Stimulated activated CD8-positive, alpha-beta memory T cell treated with anti-CD3 and anti-CD28 coated beads, Interleukin-7, amount 100 ng/mL, for 1 hour (primary cell): ENCODE results near the gene TUBG1.
"Not testable (repeated sequence)": the region's sequence is repeated elsewhere in the genome, so short reads cannot be mapped to it uniquely, and the experiment has no call there.

Experiments used
- DNase-seq, 2 donors: peaks; one replicate each; pipeline ENCODE4 v3.0.0-alpha.2; 2020; ENCODE audit warnings: low read depth in 2 of 2

Gene TUBG1

GRCh38 chr17:42578282-42578869 lies 31.1 kb upstream of the TUBG1 start:
- DNase-seq, result peak in 1 of 2 donors; percentile 53

DNA sequence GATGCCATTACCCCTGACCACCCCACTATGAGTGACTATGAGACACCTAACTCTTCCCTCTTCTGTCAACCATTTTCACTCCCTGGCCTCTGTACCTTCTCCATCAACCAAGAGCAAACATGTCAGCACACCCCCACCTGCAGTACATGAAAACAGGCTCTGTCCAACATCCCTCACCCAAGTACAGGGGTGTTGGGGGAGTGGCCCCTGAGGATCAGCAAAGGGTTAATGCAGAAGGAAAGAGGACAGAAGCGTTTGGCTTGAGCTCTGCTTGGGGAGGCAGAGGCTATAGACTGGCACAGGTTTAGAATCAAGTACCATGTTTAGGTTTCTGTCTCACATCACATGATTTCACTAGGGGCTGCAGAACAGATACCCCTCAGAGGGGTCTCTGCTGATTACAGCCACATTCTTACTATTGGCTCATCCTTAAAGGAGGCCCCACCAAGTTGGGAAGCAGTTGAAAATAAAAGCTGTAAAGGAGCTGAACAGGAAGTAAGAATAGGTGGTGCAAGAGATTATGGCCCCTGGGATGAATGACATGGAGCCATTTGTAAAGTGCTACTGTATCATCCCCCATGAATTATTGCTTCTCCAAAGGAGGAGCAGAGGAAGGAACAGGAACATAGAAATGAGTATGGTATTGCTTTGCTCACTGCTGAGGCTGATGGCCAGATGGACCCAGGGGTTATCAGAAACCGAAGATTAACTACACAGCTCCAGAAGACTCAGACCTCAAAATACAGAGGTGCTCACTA lies 29.5 kb upstream of the TUBG1 start:
- DNase-seq, result no peak

DNA sequence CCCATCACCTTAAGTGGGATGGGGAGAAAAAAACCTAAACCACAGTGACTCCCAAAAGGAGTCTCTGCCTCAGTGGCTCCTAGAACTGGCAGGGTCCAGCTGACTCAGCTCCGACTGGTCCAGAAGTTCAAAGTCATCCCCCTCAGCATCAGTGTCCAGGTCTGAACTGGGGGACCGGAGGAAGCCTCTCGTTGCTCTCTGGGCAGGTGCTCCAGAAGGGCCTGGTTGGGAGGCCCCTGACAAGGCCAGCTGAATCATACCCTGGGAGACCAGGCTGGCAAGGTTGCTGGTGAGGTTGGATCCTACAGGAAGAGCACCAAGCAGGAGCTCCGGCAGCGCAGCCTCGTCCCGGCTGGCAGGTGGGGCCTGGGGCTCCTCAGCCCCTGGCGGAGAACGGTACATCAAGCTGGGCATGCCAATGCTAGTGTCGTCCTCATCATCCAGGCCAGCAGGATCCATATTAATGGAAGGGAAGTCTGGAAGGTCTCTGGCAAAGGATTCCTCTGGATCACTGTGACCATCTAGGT lies 27.7 kb upstream of the TUBG1 start:
- no peak for DNase-seq

GRCh38 chr17:42584880-42585279 lies 24.6 kb upstream of the TUBG1 start:
- DNase-seq, result no peak

DNA sequence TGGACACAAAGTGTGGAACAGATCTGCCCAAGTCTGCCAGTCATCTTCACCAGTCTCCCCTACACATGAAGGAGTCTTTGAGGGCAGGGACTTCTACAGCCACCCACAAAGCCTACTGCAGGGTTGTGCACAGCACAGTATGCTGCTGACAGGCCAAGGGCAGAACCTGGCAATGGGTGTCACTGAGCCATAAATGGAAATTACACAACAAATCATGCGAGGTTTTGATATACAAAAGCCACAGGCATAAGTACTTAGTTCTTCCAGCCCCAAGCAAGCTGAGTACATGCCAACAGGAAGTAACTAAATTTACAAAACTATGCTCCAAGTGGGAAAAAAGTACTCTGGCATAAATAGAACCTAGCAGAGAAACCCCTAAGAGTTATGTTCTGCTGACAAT lies 24.1 kb upstream of the TUBG1 start:
- no peak for DNase-seq

DNA sequence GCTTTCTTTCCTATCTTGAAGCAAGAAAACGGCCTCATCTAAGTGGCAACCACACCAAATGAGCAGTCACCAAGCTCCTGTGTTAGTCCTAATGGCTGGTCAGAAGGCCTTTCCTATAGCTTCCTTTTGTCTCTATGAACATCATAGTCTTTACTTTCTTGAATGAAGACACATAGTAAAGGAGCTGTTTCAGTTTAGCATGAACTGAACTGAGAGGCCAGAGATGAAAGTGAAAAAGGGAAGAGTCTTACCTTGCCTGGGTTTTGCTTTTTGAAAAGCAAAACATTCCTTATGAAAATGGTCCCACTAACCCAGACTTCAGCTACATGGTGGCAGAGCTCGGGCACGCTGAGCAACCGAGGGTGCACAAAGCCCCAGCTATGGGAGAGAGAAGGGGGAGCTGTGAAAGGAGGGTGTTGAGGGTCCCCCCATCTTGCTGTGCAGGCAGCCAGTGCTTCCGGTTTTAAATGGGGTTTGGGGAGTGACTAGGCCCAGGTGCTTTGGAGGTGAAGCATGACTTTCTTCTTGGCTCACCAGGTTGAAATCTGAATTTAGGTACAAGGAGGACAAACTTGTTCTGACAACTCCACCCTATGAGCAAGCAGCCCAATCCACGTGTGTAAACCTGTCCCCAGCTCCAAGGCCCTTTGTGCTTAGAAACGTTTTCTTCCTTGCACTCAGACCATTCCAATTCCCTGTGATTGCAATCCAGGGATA lies 22.8 kb upstream of the TUBG1 start:
- no peak for DNase-seq

DNA sequence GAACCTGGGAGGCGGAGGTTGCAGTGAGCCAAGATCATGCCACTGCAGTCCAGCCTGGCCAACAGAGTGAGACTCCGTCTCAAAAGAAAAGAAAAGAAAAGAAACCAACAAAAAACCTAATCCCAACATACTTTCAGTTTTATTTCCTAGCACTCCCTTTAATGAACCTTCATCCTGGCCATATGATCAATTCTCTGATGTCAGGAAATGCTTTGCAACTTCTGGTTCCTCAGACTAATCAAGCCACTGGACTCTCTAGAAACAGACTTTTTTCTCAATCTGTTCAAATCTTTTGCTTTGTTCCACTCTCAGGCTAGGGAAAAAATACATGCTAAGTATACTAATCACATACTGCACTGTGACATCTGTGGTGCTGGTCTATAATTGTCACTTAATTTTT lies 18.6 kb upstream of the TUBG1 start:
- DNase-seq, result no peak

DNA sequence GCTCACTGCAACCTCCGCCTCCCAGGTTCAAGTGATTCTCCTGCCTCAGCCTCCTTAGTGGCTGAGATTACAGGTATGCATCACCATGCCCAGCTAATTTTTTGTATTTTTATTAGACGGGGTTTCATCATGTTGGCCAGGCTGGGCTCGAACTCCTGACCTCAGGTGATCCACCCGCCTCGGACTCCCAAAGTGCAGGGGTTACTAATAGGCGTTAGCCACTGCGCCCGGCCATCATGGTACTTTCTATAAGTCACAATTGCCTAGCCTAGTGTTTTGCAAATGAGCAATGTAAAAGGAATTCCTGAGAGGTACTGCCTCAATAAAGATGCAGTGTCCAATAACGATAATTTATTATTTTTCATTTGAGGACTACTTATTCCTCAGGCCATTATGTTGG lies 18.1 kb upstream of the TUBG1 start:
- DNase-seq, result no peak

DNA sequence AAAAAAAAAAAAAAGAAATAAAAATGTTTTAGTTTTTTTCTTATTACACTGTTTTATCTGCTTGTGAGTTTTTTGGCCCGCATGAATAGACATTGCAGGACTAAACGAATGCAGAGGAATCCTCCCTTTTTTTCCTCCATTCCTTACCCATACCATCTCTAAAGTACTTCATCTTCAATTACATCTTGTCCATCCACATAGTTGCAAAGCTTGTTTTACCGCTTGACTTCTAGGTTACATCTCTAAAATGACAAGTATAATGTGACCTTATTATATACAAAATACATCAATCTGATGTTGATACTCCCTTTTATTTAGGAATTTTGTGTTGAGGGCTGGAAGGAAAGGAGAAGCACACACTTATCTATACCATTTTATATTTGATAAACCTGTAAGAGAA lies 13.1 kb upstream of the TUBG1 start:
- no peak for DNase-seq

DNA sequence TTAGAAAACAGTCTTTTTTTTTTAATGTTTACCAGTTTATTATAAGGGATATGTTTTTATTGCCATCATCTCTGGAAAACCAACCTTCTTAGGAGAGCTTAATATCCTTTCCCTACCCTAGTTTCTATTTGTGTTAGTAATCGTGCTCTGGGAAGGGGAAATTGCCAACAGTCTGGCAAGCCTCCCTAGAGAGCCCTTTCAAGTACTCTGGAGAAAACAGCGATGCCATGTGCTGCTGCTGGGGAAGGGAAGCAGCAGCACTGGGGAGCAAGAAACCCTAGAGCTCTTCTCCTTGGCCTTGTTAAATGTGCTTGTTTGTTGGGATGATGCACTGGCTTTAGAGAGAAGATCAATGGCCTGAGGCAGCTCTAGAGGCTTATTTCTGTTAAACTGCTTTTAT lies 10.6 kb upstream of the TUBG1 start:
- no peak for DNase-seq

DNA sequence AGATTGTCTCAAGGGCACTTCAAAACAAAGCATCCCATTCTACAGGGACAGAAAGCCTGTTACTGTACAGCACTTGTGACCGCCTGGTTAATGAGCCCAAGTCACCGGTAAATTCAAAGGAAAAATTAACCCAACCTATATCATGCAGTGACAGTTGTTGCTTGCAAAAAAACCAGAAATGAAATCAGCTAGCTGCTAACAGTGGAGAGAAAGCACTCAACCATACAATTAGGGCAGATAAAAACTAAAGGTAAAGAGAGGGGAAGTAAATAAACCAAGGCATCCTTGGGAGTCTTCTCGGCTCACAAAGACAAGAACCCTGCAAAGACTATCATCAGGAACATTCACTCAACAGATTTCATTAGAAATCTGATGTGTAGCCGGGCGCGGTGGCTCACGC lies 6.2 kb upstream of the TUBG1 start:
- no peak for DNase-seq

DNA sequence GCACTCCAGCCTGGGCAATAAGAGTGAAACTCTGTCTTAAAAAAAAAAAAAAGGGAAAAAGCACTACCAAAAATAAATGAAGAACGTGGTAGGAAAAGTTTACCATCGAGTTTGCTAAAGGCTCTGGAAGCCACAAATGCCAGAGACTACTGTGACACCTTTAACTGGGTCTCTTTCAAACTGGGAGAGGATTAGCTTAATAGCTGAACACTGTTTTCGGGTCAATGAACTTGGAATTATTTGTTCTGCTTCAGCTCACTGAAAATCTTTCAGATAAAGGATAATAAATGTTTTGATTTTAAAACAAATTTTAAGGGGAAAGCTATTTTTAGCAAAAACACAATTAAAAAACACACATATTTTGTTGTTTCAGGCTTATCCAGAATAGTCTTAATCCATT lies 1.7 kb upstream of the TUBG1 start:
- DNase-seq, result no peak

DNA sequence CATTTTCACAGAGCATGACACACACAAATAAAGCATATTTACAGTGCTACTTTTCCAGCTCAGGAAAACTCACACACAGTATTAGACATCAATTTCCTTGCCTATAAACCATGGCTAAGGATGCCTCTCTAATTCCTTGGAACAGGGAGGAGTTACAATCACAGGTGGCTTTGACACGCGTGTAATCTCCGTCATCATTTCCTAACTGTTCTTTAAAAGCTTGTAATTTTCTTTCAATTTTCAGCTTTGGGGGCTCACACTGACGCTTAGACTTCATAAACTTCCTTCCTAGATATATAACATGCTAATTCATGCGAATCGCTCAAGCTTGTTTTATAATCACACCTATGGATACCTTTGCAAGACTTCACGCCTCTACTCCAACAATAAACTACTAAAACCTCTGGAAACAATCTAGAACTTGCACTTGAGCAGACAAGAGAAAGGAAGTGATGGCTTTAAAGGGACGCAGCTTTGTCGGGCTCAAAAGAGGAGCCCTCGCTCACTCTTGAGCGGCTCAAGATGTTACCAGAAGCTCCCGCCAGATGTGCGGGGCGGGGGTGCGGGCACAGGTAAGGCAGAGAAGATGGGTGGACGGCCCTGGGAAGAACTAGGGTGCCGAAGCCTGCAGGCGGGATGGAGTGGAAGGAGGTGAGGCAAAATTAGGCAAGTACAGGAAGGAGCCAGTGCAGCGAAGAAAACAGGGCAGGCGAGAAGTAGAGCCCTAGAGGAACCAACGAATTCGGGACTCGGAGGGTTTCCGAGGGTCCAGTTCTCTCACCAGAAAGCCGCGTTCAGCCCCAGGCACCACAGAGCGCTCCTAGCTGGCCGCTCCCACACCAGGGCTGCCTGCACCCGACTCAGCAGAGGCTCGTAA lies 940 bp upstream of the TUBG1 start:
- no peak for DNase-seq

DNA sequence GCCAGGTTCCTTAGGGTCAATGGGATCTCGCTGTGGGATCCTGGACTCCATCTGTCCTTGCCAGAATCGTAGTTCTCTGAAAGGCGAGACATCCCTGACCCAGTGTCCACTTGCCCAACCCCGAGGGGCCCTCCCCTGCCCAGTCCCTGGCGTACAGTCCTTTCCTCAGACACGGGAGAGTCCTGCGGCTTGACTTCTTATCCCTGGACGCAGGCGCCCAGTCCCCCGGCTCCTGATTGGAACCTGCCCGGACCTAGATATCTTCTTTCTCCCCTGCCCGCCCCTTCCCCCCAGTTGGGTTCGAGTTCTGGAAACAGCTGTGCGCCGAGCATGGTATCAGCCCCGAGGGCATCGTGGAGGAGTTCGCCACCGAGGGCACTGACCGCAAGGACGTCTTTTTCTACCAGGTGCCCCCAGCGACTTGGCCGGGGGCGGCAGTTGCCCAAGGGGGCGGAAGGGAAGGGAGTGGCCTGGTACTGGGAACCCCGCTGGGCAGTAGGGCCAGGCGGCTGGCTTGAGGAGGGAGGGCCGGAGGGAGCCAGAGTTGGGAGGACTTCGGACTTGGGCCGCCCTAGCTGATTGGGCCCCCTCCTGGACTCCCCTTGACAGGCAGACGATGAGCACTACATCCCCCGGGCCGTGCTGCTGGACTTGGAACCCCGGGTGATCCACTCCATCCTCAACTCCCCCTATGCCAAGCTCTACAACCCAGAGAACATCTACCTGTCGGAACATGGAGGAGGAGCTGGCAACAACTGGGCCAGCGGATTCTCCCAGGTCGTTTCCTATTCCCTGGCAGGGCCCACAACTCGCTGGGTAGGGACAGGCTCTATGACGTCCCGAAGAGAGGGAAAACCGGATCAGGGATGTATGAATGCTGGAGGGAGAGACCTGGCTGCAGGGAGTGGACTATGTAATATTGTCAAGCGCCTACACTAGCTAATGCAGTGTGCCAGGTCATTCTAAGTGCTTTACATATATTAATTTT lies 625 bp downstream of the TUBG1 start:
- DNase-seq, result not testable (repeated sequence)

- DNase-seq, result no peak
Observed at GRCh38 chr17:42612013-42612412, 2.5 kb downstream of the TUBG1 start.

GRCh38 chr17:42613699-42614295 lies 4.3 kb downstream of the TUBG1 start:
- no peak for DNase-seq

- DNase-seq, result no peak
Observed at GRCh38 chr17:42617956-42618431, 8.5 kb downstream of the TUBG1 start.

GRCh38 chr17:42618442-42619150 lies 9.1 kb downstream of the TUBG1 start:
- DNase-seq, result no peak

GRCh38 chr17:42621987-42622386 lies 12.5 kb downstream of the TUBG1 start:
- DNase-seq, result not testable (repeated sequence)
